ENCODE measurements around the gene GAK. TPM values are rescaled to one million over a fixed set of nuclear protein-coding genes. Genes with fewer than 3 reads are reported as not detected.

The GAK gene
- total and polyA plus RNA-seq, 7 donors: 40.8 to 494 (median 124) TPM

GRCh38 chr4:958696-959337 is 26.7 kb upstream of the GAK start:
- no peaks in the 10 kb centered on the region for H3K9me3 ChIP-seq
- no peak overlapping the region for H3K27ac ChIP-seq
- H3K4me3 ChIP-seq: no peak overlapping the region
- H3K36me3 ChIP-seq: peaks cover 0 to 57% (median 14%) of the 10 kb centered on the region in 4 donors
- TF ChIP-seq POLR2A (IDR thresholded peaks at IDR 0.05): no peak
- TF ChIP-seq POLR2AphosphoS5 (IDR thresholded peaks at IDR 0.05): no peak
- no peak for TF ChIP-seq EP300 (IDR thresholded peaks at IDR 0.05)
- no peak for TF ChIP-seq CTCF (IDR thresholded peaks at IDR 0.05)
- no peaks in the 10 kb centered on the region for H3K4me1 ChIP-seq
- 75 to 86% methylated on average over 17 of the region's 17 CpGs for WGBS, 2 donors
- intact Hi-C loops (cut with DNase I): no loop called here
- no peaks in the 10 kb centered on the region for H3K27me3 ChIP-seq
- peak; percentile 60 for DNase-seq

DNA sequence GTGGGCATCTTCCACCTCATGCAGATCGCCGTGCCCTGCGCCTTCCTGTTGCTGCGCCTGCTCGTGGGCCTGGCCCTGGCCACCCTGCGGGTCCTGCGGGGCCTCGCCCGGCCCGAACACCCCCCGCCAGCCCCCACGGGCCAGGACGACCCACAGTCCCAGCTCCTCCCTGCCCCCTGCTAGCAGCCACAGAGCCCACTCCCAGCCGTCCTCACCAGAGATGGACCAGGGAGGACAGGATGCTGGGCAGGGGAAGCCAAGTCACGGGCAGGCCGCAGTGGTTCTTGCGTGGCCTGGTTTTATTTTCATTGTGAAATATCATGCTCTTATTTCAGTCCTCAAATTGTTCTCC is 26.2 kb upstream of the GAK start:
- Histone ChIP-seq H3K27ac (no peak overlapping the region), H3K27me3 (no peaks in the 10 kb centered on the region), H3K36me3 (peaks cover 0 to 62% (median 19%) of the 10 kb centered on the region in 4 donors), H3K9me3 (no peaks in the 10 kb centered on the region), H3K4me1 (no peaks in the 10 kb centered on the region), H3K4me3 (no peak overlapping the region)
- TF ChIP-seq POLR2AphosphoS5 (IDR thresholded peaks at IDR 0.05): no peak
- TF ChIP-seq EP300 (IDR thresholded peaks at IDR 0.05): no peak
- intact Hi-C loops (cut with DNase I): no loop called here
- 90 to 95% methylated on average over 17 of the region's 17 CpGs for WGBS, 2 donors
- peak; percentile 56 for DNase-seq

GRCh38 chr4:957581-958313 is 25.6 kb upstream of the GAK start:
- Histone ChIP-seq H3K27me3 (no peaks in the 10 kb centered on the region), H3K4me1 (no peaks in the 10 kb centered on the region), H3K36me3 (peaks cover 0 to 62% (median 22%) of the 10 kb centered on the region in 4 donors), H3K9me3 (no peaks in the 10 kb centered on the region), H3K27ac (no peak overlapping the region), H3K4me3 (no peak overlapping the region)
- DNase-seq: peak; percentile 49
- TF ChIP-seq POLR2A (IDR thresholded peaks at IDR 0.05): no peak
- no peak for TF ChIP-seq POLR2AphosphoS5 (IDR thresholded peaks at IDR 0.05)
- intact Hi-C loops (cut with DNase I): no loop called here
- 95% methylated on average over 45 of the region's 45 CpGs for WGBS, 2 donors

DNA sequence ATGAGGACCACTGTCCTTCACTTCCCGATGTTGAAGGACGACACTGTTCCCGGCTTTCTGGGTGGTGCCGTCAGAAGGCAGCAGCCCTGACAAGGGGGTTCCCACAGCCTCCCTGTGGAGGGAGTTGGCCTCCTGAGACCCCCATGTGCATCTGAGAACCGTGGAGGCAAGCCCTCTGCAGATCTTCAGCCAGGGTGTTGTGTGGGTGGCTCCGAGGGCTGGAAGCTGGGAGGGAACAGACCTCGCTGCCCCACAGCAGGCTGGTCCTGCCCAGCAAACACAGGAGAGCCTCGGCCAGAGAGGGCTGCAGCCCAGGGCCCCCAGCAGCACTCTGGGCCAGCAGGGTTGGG is 25.1 kb upstream of the GAK start:
- no peak for TF ChIP-seq POLR2AphosphoS5 (IDR thresholded peaks at IDR 0.05)
- no peak for TF ChIP-seq CTCF (IDR thresholded peaks at IDR 0.05)
- no peak for TF ChIP-seq POLR2A (IDR thresholded peaks at IDR 0.05)
- no peak for TF ChIP-seq EP300 (IDR thresholded peaks at IDR 0.05)

GRCh38 chr4:956531-957230 is 24.6 kb upstream of the GAK start:
- WGBS, 2 donors: 81 to 90% methylated on average over 14 of the region's 14 CpGs
- Histone ChIP-seq H3K4me1 (no peaks in the 10 kb centered on the region), H3K4me3 (no peak overlapping the region), H3K36me3 (peaks cover 0 to 56% (median 17%) of the 10 kb centered on the region in 4 donors), H3K27ac (no peak overlapping the region), H3K27me3 (no peaks in the 10 kb centered on the region), H3K9me3 (no peaks in the 10 kb centered on the region)
- peak; percentile 27 for DNase-seq
- TF ChIP-seq CTCF (IDR thresholded peaks at IDR 0.05) (no peak), POLR2A (IDR thresholded peaks at IDR 0.05) (no peak), POLR2AphosphoS5 (IDR thresholded peaks at IDR 0.05) (no peak), EP300 (IDR thresholded peaks at IDR 0.05) (no peak)
- intact Hi-C loops (cut with DNase I): no loop called here

More for the DNA sequence above, 25.1 kb upstream of the GAK start:
- H3K27ac ChIP-seq: no peak overlapping the region
- no peaks in the 10 kb centered on the region for H3K27me3 ChIP-seq
- no peak overlapping the region for H3K4me3 ChIP-seq
- peaks cover 0 to 57% (median 20%) of the 10 kb centered on the region in 4 donors for H3K36me3 ChIP-seq
- no peaks in the 10 kb centered on the region for H3K9me3 ChIP-seq
- peak; percentile 56 for DNase-seq
- 80 to 82% methylated on average over 8 of the region's 8 CpGs for WGBS, 2 donors
- intact Hi-C loops (cut with DNase I): no loop called here
- H3K4me1 ChIP-seq: no peaks in the 10 kb centered on the region
